ENCODE data around the gene EAF1. TPM values are rescaled to one million over a fixed set of nuclear protein-coding genes. Genes with fewer than 3 reads are reported as not detected.
"Not testable (repeated sequence)": the region's sequence is repeated elsewhere in the genome, so short reads cannot be mapped to it uniquely, and the experiment has no call there.

Gene EAF1
- polyA plus RNA-seq, 1 donor = 21.3 TPM

DNA sequence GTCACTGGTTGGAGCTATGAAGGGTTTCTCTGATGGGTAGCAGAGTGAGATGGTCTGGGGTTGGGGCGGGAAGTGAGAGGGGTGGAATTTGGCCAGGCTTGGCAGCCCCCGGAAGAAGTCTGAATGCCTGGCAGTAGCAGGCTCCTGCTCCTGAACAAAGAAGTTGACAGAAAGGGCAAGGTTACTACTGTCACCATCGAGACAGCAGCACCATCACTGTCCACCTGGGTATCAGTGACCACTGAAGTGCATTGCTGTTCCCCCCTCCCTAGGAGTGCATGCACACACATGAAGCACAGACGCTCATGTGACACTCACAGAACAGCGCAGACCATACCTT is 51.2 kb downstream of the EAF1 start:
- Histone ChIP-seq H3K36me3 (ENCODE audit: control insufficient read depth, insufficient read depth, low read length) (no peaks in the 10 kb centered on the region), H3K27me3 (ENCODE audit: control insufficient read depth, insufficient read depth, low read length) (no peaks in the 10 kb centered on the region), H3K4me3 (ENCODE audit: low read length) (no peak overlapping the region), H3K27ac (ENCODE audit: low read length) (no peak overlapping the region), H3K4me1 (ENCODE audit: control insufficient read depth, insufficient read depth, low read length) (no peaks in the 10 kb centered on the region), H3K9me3 (ENCODE audit: control insufficient read depth, low read depth, low read length) (no peaks in the 10 kb centered on the region)
- no peak for DNase-seq
- WGBS (ENCODE audit: insufficient coverage, low lambda C conversion rate) = no CpG with 5 or more reads among the region's 5 CpGs

DNA sequence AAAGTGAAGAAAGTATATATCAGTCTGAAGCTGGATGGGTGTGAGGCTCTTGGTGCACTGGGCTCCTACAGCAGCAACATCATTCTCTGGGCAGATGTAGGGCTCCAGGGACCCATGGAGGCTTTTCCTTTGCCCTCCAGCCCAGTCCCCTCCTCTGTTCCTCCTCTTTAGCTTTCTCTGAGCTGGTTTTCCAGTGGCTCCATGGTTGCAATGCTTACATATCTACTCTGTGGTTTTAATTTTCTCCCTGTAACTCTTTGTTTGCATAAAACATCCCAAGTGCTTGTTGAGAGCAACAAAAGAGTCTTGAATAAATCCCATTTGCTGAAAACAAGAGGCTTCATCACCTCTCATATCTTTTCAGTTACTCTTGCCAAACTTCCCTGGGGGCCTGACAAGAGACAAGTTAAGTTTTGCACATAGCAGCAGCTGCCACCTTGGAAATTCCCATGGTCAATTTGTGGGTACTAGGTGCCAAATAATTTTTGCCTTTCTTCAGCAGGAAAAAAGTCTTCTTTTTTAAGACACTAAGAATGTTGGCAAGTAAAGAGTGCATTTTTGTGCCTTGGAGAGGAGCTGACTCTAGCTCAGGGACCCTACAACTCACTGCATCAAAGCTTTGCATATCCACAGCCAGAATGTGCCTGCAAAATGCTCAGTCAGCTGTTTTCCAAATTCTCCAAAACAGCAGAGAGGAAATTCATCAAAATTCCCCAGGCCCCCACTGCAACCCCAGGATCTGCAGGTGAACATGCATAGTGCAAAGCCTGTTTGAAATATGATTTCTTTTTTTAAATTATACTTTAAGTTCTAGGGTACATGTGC is 52.2 kb downstream of the EAF1 start:
- DNase-seq = no peak
- Histone ChIP-seq H3K4me3 (ENCODE audit: low read length) (no peak overlapping the region), H3K4me1 (ENCODE audit: control insufficient read depth, insufficient read depth, low read length) (no peaks in the 10 kb centered on the region), H3K27ac (ENCODE audit: low read length) (no peak overlapping the region), H3K9me3 (ENCODE audit: control insufficient read depth, low read depth, low read length) (no peaks in the 10 kb centered on the region), H3K27me3 (ENCODE audit: control insufficient read depth, insufficient read depth, low read length) (no peaks in the 10 kb centered on the region), H3K36me3 (ENCODE audit: control insufficient read depth, insufficient read depth, low read length) (no peaks in the 10 kb centered on the region)

DNA sequence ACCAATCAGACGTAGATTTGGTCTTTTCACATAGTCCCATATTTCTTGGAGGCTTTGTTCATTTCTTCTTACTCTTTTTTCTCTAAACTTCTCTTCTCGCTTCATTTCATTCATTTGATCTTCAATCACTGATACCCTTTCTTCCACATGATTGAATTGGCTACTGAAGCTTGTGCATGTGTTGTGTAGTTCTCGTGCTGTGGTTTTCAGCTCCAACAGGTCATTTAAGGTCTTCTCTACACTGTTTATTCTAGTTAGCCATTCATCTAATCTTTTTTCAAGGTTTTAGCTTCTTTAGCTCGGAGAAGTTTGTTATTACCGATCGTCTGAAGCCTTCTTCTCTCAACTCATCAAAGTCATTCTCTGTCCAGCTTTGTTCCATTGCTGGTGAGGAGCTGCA is 57.2 kb downstream of the EAF1 start:
- DNase-seq; H3K36me3 ChIP-seq (ENCODE audit: control insufficient read depth, insufficient read depth, low read length); H3K9me3 ChIP-seq (ENCODE audit: control insufficient read depth, low read depth, low read length); H3K27ac ChIP-seq (ENCODE audit: low read length); H3K27me3 ChIP-seq (ENCODE audit: control insufficient read depth, insufficient read depth, low read length); H3K4me3 ChIP-seq (ENCODE audit: low read length); H3K4me1 ChIP-seq (ENCODE audit: control insufficient read depth, insufficient read depth, low read length): not testable (repeated sequence)
- WGBS (ENCODE audit: insufficient coverage, low lambda C conversion rate) = 82% methylated on average over 3 of the region's 6 CpGs

DNA sequence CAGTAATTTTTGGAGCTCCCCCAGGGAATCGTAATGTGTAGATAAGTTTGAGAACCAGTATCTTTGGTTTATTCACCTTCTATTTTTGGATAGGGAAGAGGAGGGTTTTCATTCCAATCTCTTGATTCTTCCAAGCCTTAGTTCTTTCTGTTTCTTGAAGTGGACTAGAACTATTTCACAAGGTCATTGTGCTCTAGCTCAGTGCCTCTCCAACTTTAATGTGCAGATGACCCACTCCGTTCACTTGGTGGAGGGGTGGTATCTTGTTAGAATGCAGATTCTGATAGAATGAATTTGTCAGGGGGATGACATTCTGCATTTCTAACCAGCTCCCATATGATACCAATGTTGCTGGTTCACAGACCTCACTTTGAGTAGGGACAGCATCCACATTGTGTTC is 58.6 kb downstream of the EAF1 start:
- no peak for DNase-seq
- Histone ChIP-seq H3K27ac (ENCODE audit: low read length) (no peak overlapping the region), H3K36me3 (ENCODE audit: control insufficient read depth, insufficient read depth, low read length) (peaks cover 5% of the 10 kb centered on the region), H3K27me3 (ENCODE audit: control insufficient read depth, insufficient read depth, low read length) (no peaks in the 10 kb centered on the region), H3K4me3 (ENCODE audit: low read length) (no peak overlapping the region), H3K4me1 (ENCODE audit: control insufficient read depth, insufficient read depth, low read length) (no peaks in the 10 kb centered on the region), H3K9me3 (ENCODE audit: control insufficient read depth, low read depth, low read length) (no peaks in the 10 kb centered on the region)
- WGBS (ENCODE audit: insufficient coverage, low lambda C conversion rate) = no CpG with 5 or more reads among the region's 2 CpGs

DNA sequence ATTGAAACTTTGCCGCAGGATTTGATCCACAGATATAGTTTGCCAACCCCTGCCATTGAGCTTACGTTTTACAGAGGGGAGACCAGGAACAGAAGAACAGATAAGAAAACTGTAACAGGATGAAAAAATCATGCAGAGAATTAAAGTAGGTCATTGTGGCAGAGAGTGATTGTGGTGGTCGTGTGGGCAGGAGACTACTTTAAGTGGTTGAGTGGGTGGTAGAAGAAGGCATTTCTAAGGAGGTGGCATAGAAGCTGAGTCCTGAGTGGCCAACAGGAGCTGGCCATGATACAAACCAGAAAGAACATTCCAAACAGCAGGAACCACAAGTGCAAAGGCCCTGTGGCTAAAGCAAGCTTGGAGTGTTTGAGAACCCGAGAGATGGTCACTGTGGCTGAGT is 59.6 kb downstream of the EAF1 start:
- Histone ChIP-seq H3K27ac (ENCODE audit: low read length) (no peak overlapping the region), H3K9me3 (ENCODE audit: control insufficient read depth, low read depth, low read length) (no peaks in the 10 kb centered on the region), H3K36me3 (ENCODE audit: control insufficient read depth, insufficient read depth, low read length) (peaks cover 5% of the 10 kb centered on the region), H3K4me1 (ENCODE audit: control insufficient read depth, insufficient read depth, low read length) (no peaks in the 10 kb centered on the region), H3K27me3 (ENCODE audit: control insufficient read depth, insufficient read depth, low read length) (no peaks in the 10 kb centered on the region), H3K4me3 (ENCODE audit: low read length) (no peak overlapping the region)
- WGBS (ENCODE audit: insufficient coverage, low lambda C conversion rate) = 90% methylated on average over 2 of the region's 4 CpGs
- no peak for DNase-seq

DNA sequence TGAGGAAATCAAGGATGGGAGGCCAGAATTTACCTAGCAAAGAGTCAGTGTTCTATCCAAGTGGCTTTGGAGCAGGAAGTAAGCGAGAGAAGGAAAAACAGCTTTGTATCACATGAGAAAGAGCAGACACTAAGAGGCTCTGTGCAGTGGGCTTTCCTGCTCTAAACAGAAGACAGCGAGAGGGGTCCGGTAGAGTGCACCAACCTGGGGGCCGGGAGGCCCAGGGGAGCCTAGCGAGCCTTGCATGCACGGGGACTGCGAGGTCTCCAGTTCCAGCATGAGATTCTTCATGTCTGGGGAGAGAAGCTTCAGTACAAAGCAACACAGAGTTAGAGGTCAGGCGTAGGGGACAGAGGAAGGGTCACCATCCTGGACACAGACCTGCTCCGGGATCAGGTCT is 60.6 kb downstream of the EAF1 start:
- Histone ChIP-seq H3K4me1 (ENCODE audit: control insufficient read depth, insufficient read depth, low read length) (no peaks in the 10 kb centered on the region), H3K4me3 (ENCODE audit: low read length) (no peak overlapping the region), H3K36me3 (ENCODE audit: control insufficient read depth, insufficient read depth, low read length) (peaks cover 5% of the 10 kb centered on the region), H3K27ac (ENCODE audit: low read length) (no peak overlapping the region), H3K27me3 (ENCODE audit: control insufficient read depth, insufficient read depth, low read length) (no peaks in the 10 kb centered on the region), H3K9me3 (ENCODE audit: control insufficient read depth, low read depth, low read length) (no peaks in the 10 kb centered on the region)
- 100% methylated on average over 1 of the region's 9 CpGs for WGBS (ENCODE audit: insufficient coverage, low lambda C conversion rate)
- DNase-seq = no peak

DNA sequence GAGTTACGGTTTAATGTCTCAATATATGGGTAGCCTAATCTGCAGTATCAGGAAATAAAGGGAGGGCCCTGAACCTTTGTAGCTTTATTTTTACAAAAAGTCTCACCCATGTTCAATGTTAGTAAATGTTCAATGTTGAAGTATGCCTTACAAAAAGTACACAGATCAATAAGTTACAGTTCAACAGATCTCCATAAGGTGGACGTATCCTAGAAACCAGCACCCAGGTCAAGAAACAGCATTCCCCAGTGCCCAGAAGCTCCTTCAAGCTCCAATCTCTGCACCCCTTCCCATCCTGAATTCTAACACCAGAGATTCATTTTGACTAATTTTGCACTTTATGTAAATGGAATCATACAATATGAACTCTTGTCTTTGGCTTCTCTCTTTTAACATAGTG is 62.8 kb downstream of the EAF1 start:
- H3K27ac ChIP-seq (ENCODE audit: low read length) = no peak overlapping the region
- no peaks in the 10 kb centered on the region for H3K9me3 ChIP-seq (ENCODE audit: control insufficient read depth, low read depth, low read length)
- DNase-seq = no peak
- no peaks in the 10 kb centered on the region for H3K27me3 ChIP-seq (ENCODE audit: control insufficient read depth, insufficient read depth, low read length)
- WGBS (ENCODE audit: insufficient coverage, low lambda C conversion rate) = no CpG with 5 or more reads among the region's 2 CpGs
- peaks cover 5% of the 10 kb centered on the region for H3K36me3 ChIP-seq (ENCODE audit: control insufficient read depth, insufficient read depth, low read length)
- no peaks in the 10 kb centered on the region for H3K4me1 ChIP-seq (ENCODE audit: control insufficient read depth, insufficient read depth, low read length)
- H3K4me3 ChIP-seq (ENCODE audit: low read length) = no peak overlapping the region

DNA sequence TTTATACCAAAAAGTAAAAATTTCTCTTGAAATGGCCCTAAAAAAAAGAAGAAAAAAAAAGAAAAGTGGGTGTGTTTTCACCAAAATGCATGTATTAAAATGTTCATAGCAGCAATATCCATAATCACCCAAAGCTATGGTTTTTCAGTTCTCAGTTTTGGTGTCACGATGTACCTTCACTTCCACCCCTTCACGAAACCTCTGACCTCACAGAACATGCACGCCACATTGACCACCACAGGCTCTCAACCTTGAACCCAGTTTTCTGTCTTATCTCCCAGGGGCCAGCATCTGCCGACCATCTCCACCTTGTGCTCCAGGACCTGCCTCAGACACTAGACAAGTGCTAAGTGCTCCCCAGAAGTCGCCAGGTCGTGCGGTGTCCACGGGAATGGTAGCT is 63.7 kb downstream of the EAF1 start:
- no peaks in the 10 kb centered on the region for H3K9me3 ChIP-seq (ENCODE audit: control insufficient read depth, low read depth, low read length)
- WGBS (ENCODE audit: insufficient coverage, low lambda C conversion rate) = no CpG with 5 or more reads among the region's 8 CpGs
- no peaks in the 10 kb centered on the region for H3K4me1 ChIP-seq (ENCODE audit: control insufficient read depth, insufficient read depth, low read length)
- no peak overlapping the region for H3K27ac ChIP-seq (ENCODE audit: low read length)
- peaks cover 5% of the 10 kb centered on the region for H3K36me3 ChIP-seq (ENCODE audit: control insufficient read depth, insufficient read depth, low read length)
- no peak for DNase-seq
- H3K27me3 ChIP-seq (ENCODE audit: control insufficient read depth, insufficient read depth, low read length) = no peaks in the 10 kb centered on the region
- no peak overlapping the region for H3K4me3 ChIP-seq (ENCODE audit: low read length)

Other genes with a start within 250 kb of the EAF1 start
- 46.7 TPM for gene CAPN7, start 221.4 kb upstream of the EAF1 start, polyA plus RNA-seq
- 12.4 TPM for gene SH3BP5, start 95.0 kb upstream of the EAF1 start, polyA plus RNA-seq
- 16.7 TPM for gene METTL6, start 54 bp upstream of the EAF1 start, polyA plus RNA-seq
- gene COLQ, start 94.1 kb downstream of the EAF1 start, polyA plus RNA-seq = 4.7 TPM
- 23.3 TPM for gene HACL1, start 174.0 kb downstream of the EAF1 start, polyA plus RNA-seq
- 27.8 TPM for gene BTD, start 174.1 kb downstream of the EAF1 start, polyA plus RNA-seq